Middle frontal gyrus (tissue), 1 donor: ENCODE data around the gene KRT38.
"Not testable (repeated sequence)": the region's sequence is repeated elsewhere in the genome, so short reads cannot be mapped to it uniquely, and the experiment has no call there.

Experiments used
- DNase-seq: peaks from one replicate; pipeline ENCODE4 v3.0.0-alpha.2; 2015; ENCODE audit warnings: low spot score; ENCODE audit errors: extremely low spot score

KRT38 gene

DNA sequence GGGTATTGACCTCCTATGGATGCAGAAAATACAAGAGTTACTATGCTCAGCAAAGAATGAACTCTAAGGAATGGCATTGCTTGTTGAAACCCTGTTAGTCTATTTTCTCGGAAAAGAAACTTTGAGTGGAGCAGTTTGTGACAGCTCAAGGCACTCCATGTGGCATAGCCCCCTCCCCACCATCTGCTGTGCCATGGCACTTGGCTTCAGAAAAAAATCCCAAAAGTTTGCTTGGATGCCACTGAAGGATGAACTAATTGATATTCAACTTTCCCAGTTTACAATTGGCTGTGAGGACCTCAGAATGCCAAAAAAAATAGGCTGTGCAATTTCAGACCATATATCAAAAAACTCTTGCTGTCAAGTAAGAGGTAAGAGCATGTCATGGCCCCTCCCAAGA lies 45.2 kb downstream of the KRT38 start:
- no peak for DNase-seq

DNA sequence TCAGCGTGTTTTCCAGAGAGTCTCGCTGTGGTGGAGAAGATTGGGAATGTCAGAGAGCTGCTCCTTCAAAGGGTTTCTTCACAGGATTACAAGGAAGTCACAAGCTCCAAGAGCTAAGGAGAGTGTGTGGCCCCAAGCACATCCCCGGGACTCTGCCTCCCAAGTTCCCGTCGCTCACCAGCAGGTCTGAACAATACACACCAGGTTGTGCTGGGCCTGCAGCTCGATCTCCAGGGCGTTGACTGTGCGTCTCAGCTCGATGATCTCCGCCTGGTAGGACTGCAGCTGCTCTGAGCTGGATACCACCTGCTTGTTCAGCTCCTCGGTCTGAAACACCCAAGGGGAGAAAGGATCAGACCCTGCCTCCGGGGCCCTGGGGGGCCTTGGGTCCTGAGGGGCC lies 45.7 kb downstream of the KRT38 start:
- not testable (repeated sequence) for DNase-seq

DNA sequence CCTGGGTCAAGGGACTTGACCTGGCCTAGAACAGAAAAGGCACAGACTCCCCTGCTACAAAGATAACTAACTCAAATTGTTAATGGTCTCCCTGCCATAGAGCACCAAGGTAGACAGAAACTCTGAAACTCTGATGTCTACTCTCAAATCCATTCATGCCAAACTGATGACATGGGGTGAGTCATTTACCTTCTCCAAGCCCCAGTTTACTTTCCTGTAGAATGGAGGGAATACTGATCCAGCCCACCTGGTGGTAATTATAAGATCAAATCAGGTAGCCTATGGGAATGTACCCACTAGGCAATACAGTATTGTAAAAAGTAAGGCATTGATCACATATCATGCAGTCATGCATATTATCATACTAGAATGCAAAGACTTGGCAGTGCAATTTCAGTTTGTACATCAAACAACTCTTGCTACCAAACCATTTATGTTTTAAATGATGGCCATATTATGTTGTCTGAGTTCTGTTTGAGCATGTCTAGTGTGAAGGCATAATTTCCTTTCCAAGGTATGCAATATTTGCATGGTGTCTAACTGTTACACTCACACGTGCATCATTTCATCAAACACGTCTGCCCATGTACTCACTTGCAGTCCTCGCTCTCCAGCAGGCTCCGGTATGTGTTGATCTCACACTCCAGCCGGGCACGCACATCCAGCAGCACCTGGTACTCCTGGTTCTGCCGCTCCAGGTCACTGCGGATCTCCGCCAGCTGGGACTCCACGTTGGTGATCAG lies 46.4 kb downstream of the KRT38 start:
- no peak for DNase-seq

DNA sequence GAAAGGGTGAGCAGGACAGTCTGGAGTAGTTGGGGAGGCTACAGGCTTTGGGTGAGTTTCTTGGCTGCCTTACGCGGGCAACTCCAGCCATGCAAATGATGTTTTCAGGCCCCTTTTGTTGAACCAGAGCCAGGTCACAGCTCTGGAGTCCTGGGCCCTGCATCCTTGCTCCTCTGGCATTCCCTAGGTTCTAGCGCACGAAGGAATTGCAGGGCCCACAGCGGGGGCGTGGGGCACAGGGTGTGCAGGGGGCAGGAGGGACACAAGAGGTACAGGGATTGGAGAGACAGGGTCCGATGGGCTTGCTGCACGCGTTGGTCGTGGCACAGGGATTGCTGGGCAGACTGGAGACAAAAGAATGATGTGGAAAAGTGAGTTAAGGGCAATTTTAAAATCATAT lies 47.0 kb downstream of the KRT38 start:
- DNase-seq: no peak

DNA sequence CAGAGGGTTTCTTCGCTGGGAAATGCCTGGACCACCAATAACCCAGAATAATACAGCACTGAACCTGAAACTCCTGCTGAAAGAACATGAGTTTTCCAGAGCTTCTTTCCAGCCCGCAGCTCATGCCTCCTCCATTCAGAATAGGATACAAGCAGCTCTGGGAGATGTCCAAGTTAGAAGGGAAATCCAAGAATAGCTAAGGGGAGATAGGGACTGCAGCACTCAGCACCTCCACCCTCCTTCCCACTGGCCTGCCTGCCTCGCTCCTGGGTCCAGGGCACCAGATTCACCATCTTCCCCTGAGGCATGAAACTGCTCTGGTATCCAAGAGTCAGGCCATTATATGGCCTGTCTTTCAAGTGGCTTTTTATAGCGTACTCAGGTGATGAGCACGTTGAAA lies 47.5 kb downstream of the KRT38 start:
- no peak for DNase-seq

DNA sequence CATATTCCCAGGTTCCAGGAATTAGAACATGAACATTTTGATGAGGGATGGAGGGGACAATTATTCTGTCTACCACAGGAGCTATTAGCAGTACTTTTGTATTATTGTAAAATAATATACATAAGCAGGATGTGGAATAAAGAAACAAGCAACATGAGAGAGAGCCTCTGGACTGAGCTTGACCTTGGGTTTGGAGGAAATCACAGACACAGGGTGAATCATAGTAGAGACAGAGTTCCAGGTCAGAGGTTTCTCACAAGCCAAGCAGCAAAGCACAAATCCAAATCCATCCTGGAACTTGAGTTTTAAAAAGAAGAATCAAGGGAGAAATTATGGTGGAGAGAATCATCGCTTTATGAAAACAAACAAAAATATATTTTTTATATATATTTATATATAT lies 48.5 kb downstream of the KRT38 start:
- DNase-seq: no peak

DNA sequence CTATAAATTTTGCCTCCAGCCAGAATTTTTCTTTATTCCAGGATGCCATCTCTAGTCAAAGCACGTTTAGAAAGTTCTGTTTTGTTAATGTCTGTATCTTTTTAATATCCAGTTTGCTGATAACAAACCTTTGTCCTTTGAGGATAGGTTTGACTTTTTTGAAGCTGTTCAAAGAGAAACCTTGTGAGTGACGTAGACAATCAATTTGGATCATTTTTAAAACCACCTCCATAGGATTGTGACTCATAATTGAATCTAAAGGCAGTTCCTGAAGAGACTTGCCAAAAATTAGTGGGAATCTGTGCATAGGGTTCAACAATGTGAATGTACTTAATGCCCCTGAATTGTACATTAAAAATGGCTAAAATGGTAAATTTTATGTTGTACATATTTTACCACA lies 49.2 kb downstream of the KRT38 start:
- DNase-seq: no peak

DNA sequence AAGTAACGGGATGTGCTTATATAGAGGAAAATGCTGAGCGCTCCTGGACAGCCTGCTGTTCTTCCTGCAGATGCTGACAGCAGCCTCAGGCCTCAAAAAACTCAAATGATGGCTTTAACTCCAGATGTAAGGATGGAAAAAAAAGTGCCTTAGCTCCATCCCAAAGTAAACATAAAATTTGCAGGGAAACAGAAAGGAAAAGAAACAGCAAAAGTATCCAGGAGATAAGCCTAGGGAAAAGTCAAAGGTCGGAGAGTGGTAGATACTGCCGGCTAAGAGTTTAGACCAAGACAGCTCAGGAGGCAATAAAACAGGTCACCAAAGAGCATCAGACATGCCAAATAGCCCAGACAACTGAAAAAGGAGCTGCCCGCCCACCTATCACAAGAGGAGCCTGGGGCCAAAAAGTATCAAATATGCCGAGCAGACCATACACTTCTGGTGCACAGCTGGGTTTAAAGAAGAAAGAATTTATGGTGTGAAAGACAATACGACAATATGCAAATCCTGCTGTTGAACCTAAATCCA lies 50.3 kb downstream of the KRT38 start:
- no peak for DNase-seq

DNA sequence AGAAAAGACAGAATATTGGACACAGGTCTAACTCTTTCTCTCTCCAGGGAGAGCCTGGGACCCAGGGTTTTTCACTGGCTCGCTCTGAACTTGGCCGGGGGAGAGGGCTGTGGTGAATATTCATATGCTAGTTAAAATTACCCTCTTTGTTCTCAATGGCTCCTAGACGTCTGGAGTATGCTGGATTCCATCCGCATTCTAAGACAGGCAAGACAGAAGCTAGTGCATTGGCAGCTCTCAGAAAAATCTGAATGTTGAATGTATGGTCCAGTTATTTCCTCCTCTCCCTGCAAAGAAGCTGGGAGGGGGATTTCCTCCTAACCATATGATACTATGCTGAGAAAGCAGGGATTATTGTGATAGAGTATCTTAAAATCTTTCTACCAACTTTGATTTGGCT lies 53.1 kb downstream of the KRT38 start:
- DNase-seq: no peak

DNA sequence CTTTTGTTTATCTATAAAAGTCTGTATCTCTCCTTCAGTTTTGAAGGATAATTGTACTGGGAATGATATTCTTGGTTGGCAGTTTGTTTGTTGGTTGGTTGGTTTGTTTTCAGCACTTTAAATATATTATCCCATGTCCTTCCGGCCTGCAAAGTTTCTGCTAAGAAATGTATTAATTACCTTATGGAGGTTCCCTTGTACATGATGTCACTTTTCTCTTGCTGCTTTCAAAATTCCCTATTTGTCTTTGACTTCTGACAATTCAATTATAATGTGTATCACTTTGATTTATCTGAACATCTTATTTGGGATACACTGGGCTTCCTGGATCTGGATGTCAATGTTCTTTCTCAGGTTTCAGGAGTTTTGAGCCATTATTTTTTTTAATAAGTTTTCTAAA lies 54.6 kb downstream of the KRT38 start:
- no peak for DNase-seq
